GM18868 (cell line): Measurements from ENCODE around the gene LAMB2.

Source experiments
- ATAC-seq: cut with Tn5 transposase; IDR thresholded peaks from one replicate; pipeline ENCODE4 v1.9.1; 2021; ENCODE audit warnings: mild to moderate bottlenecking, moderate library complexity; ENCODE audit not compliant: unreplicated experiment

The LAMB2 gene

DNA sequence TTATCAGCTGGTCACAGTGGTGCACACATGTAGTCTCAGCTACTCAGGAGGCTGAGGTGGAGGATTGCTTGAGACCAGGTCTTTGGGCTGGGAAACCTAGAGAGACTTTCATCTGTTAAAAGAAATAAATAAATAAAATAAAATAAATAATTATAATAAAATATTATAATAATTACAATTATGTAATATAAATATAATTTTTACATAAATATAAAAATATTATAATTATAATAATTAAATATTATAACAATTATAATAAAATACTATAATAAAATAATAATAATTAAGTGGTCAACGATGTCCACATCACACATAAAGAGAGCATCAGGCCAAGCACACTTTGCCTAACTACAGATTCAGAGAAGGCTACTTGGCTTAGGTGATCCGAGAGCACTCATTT is 53.6 kb downstream of the LAMB2 start:
- ATAC-seq: no peak

DNA sequence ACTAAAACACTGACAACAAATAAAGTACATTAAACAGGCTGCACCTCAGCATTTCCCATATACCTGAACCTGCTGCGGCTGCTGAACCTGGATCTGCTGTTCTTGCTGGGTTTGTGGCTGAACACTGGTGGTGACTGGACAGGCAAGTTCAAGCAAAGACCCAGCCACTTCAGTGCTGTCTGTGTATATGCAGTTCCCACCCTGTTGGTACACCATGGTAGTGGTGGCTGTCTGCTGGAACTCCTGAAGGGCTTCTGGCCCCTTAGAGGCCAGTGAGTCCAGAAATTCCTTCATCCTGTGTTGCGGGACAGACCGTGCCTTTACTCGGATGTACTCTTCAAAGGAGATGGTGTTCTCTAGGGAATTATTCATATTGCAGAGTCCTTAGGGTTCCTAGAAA is 56.2 kb downstream of the LAMB2 start:
- no peak for ATAC-seq

DNA sequence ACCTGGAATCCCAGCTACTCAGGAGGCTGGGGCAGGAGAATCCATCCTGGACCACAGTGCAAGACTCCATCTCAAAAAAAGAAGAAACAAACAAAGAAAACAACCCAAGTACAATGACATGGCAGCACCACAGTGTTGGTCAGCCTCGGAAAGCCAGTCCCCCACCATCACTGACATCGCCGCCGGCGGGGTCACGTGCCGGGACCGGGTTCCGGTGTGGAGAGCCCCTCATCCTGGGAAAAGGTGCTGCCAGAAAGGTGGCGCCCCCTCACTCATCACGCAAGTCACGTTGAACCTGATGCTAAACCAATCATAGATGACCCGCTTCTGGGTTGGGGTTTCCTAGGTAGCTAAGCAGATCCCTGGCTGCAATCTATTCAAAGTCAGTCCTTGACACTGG is 56.7 kb downstream of the LAMB2 start:
- no peak for ATAC-seq
